IMR-90 (cell line): Measurements from ENCODE around the gene RUNX2. TPM values are rescaled to one million over a fixed set of nuclear protein-coding genes. Genes with fewer than 3 reads are reported as not detected.

Experiments
- ATAC-seq: fragments of 200-7000 bp; cut with Tn5 transposase; 2 replicates; pipeline ENCODE4 v1.9.1; 2020; ENCODE audit warnings: low read depth, mild to moderate bottlenecking, moderate library complexity
- BruUV-seq: library from RNA; stranded (reverse); fragments of 400-500 nt; replicated peaks from 2 replicates; lab custom pipeline; 2021; lab: Mats Ljungman, UMichigan
- CTCF ChIA-PET: fragments of 300-600 bp; formaldehyde crosslinking; extraction: SDS; loops from one replicate; lab custom pipeline; 2021; ENCODE audit warnings: antibody characterized with exemption; lab: Yijun Ruan, JAX
- POLR2A ChIA-PET: fragments of 300-600 bp; sonication (Branson Sonifier 250); formaldehyde crosslinking; loops from one replicate; lab custom pipeline; 2022; ENCODE audit warnings: antibody characterized with exemption; ENCODE audit not compliant: unreplicated experiment; lab: Charles Lee
- DNase-seq: peaks from one replicate; pipeline ENCODE4 v3.0.0; 2013
- H2AFZ ChIP-seq: replicated peaks from 2 replicates; pipeline ENCODE3; 2013; ENCODE audit warnings: low read length, mild to moderate bottlenecking; ENCODE audit not compliant: poor library complexity
- H2AK5ac ChIP-seq: 2 replicates; pipeline ENCODE4 v1.6.1; 2013; ENCODE audit warnings: low read depth, low read length, inconsistent platforms
- H2AK9ac ChIP-seq: replicated peaks from 2 replicates; pipeline ENCODE3; 2013; ENCODE audit warnings: mild to moderate bottlenecking, low read depth, low read length, moderate library complexity; ENCODE audit not compliant: poor library complexity
- H2BK120ac ChIP-seq: 2 replicates; pipeline ENCODE4 v1.6.1; 2013; ENCODE audit warnings: low read depth, low read length, inconsistent platforms
- H2BK15ac ChIP-seq: 3 replicates; pipeline ENCODE4 v1.6.1; 2013; ENCODE audit warnings: low read depth, low read length, inconsistent platforms
- H2BK20ac ChIP-seq: 2 replicates; pipeline ENCODE4 v1.6.1; 2013; ENCODE audit warnings: low read depth, mild to moderate bottlenecking, inconsistent platforms, low read length, moderate library complexity
- H2BK5ac ChIP-seq: 2 replicates; pipeline ENCODE4 v1.6.1; 2013; ENCODE audit warnings: mild to moderate bottlenecking, low read depth, low read length, inconsistent platforms; ENCODE audit not compliant: poor library complexity, severe bottlenecking
- H3K14ac ChIP-seq: replicated peaks from 2 replicates; pipeline ENCODE4 v1.6.1; 2013; ENCODE audit warnings: low read depth, low read length, inconsistent platforms
- H3K18ac ChIP-seq: 2 replicates; pipeline ENCODE4 v1.6.1; 2013; ENCODE audit warnings: low read depth, low read length, control low read depth
- H3K23ac ChIP-seq: 2 replicates; pipeline ENCODE4 v1.6.1; 2013; ENCODE audit warnings: low read depth, low read length, inconsistent platforms
- H3K27ac ChIP-seq: 2 replicates; pipeline ENCODE4 v1.5.1; 2013; ENCODE audit warnings: mild to moderate bottlenecking, control low read depth, low read length; ENCODE audit not compliant: insufficient read depth
- H3K27me3 ChIP-seq: 2 replicates; pipeline ENCODE4 v1.6.1; 2013; ENCODE audit warnings: low read length; ENCODE audit not compliant: control insufficient read depth, insufficient read depth
- H3K36me3 ChIP-seq: 2 replicates; pipeline ENCODE4 v1.6.1; 2013; ENCODE audit warnings: low read length, mixed read lengths; ENCODE audit not compliant: control insufficient read depth, insufficient read depth
- H3K4ac ChIP-seq: 2 replicates; pipeline ENCODE4 v1.6.1; 2013; ENCODE audit warnings: low read depth, low read length, inconsistent platforms
- H3K4me1 ChIP-seq: 2 replicates; pipeline ENCODE4 v1.6.1; 2013; ENCODE audit warnings: low read length, mixed read lengths; ENCODE audit not compliant: control insufficient read depth, insufficient read depth
- H3K4me2 ChIP-seq: 2 replicates; pipeline ENCODE4 v1.6.1; 2013; ENCODE audit warnings: low read depth, mild to moderate bottlenecking, control low read depth, low read length, moderate library complexity
- H3K4me3 ChIP-seq: 2 replicates; pipeline ENCODE4 v1.5.1; 2013; ENCODE audit warnings: low read depth, mild to moderate bottlenecking, control low read depth, low read length, moderate library complexity; ENCODE audit not compliant: insufficient read depth
- H3K56ac ChIP-seq: 2 replicates; pipeline ENCODE4 v1.6.1; 2013; ENCODE audit warnings: low read length, inconsistent platforms; ENCODE audit not compliant: insufficient read depth; ENCODE audit errors: extremely low read depth
- H3K79me1 ChIP-seq, 2 experiments: 2 replicates each; pipeline ENCODE4 v1.6.1; 2013; ENCODE audit warnings: low read length in 2 of 2, inconsistent platforms in 1 of 2, low read depth in 1 of 2
- H3K9ac ChIP-seq: 2 replicates; pipeline ENCODE4 v1.6.1; 2013; ENCODE audit warnings: low read depth, low read length, control low read depth
- H3K9me1 ChIP-seq: 2 replicates; pipeline ENCODE4 v1.6.1; 2013; ENCODE audit warnings: low read length, inconsistent platforms; ENCODE audit not compliant: insufficient read depth
- H3K9me3 ChIP-seq: 2 replicates; pipeline ENCODE4 v1.6.1; 2013; ENCODE audit warnings: low read length; ENCODE audit not compliant: control insufficient read depth, insufficient read depth
- H4K20me1 ChIP-seq: 2 replicates; pipeline ENCODE4 v1.6.1; 2013; ENCODE audit warnings: low read length, inconsistent platforms; ENCODE audit not compliant: insufficient read depth
- H4K5ac ChIP-seq: 2 replicates; pipeline ENCODE4 v1.6.1; 2013; ENCODE audit warnings: mild to moderate bottlenecking, low read depth, low read length, control low read depth
- H4K8ac ChIP-seq, 2 experiments: 2 replicates each; pipeline ENCODE4 v1.6.1; 2013; ENCODE audit warnings: low read depth in 2 of 2, low read length in 2 of 2, control low read depth in 1 of 2, inconsistent platforms in 1 of 2
- H4K91ac ChIP-seq: 2 replicates; pipeline ENCODE4 v1.6.1; 2013; ENCODE audit warnings: low read depth, low read length, inconsistent platforms; ENCODE audit not compliant: insufficient read depth
- BHLHE40 ChIP-seq: fragments of 150-350 bp; IDR thresholded peaks from 2 replicates; pipeline ENCODE4 v1.6.1; 2016; ENCODE audit warnings: mild to moderate bottlenecking, low read depth, low read length
- CEBPB ChIP-seq: IDR thresholded peaks from 2 replicates; pipeline ENCODE4 v1.6.1; 2012; ENCODE audit warnings: low read depth, low read length, improper control_type of control experiment
- CHD1 ChIP-seq: IDR thresholded peaks from 2 replicates; pipeline ENCODE4 v1.6.1; 2012; ENCODE audit warnings: low read depth, low read length, improper control_type of control experiment
- CTCF ChIP-seq: conservative IDR thresholded peaks from 2 replicates; pipeline ENCODE4 v1.5.1; 2012; ENCODE audit warnings: mild to moderate bottlenecking, low read depth, low read length, improper control_type of control experiment
- ELK1 ChIP-seq: fragments of 150-350 bp; IDR thresholded peaks from 2 replicates; pipeline ENCODE4 v1.6.1; 2016; ENCODE audit warnings: low read depth, mild to moderate bottlenecking, low read length, moderate library complexity, borderline replicate concordance
- FOS ChIP-seq: fragments of 150-350 bp; IDR thresholded peaks from 2 replicates; pipeline ENCODE4 v1.6.1; 2016; ENCODE audit warnings: low read depth, low read length
- MAFK ChIP-seq: IDR thresholded peaks from 2 replicates; pipeline ENCODE4 v1.6.1; 2012; ENCODE audit warnings: low read depth, low read length, improper control_type of control experiment
- MAZ ChIP-seq: IDR thresholded peaks from 2 replicates; pipeline ENCODE4 v1.6.1; 2012; ENCODE audit warnings: low read depth, mild to moderate bottlenecking, low read length, improper control_type of control experiment, moderate library complexity, borderline replicate concordance
- MXI1 ChIP-seq: IDR thresholded peaks from 2 replicates; pipeline ENCODE4 v1.6.1; 2012; ENCODE audit warnings: low read depth, mild to moderate bottlenecking, low read length, moderate library complexity, borderline replicate concordance
- NFE2L2 ChIP-seq: fragments of 150-350 bp; IDR thresholded peaks from 2 replicates; pipeline ENCODE4 v1.6.1; 2016; ENCODE audit warnings: low read depth, mild to moderate bottlenecking, low read length
- POLR2A ChIP-seq: IDR thresholded peaks from 2 replicates; pipeline ENCODE4 v1.6.1; 2012; ENCODE audit warnings: mild to moderate bottlenecking, low read depth, low read length
- RCOR1 ChIP-seq: IDR thresholded peaks from 2 replicates; pipeline ENCODE4 v1.6.1; 2012; ENCODE audit warnings: mild to moderate bottlenecking, low read length, improper control_type of control experiment; ENCODE audit not compliant: insufficient replicate concordance
- RFX5 ChIP-seq: IDR thresholded peaks from 2 replicates; pipeline ENCODE4 v1.8.0; 2012; ENCODE audit warnings: low read depth, mild to moderate bottlenecking, low read length, moderate library complexity
- SMC3 ChIP-seq: fragments of 150-350 bp; IDR thresholded peaks from 2 replicates; pipeline ENCODE4 v1.6.1; 2016; ENCODE audit warnings: low read depth, mild to moderate bottlenecking, antibody characterized with exemption, low read length, moderate library complexity
- USF2 ChIP-seq: fragments of 150-350 bp; IDR thresholded peaks from 2 replicates; pipeline ENCODE4 v1.6.1; 2017; ENCODE audit warnings: mild to moderate bottlenecking, antibody characterized with exemption, low read length, low read depth
- WGBS, 2 experiments: methylation state at CpG; one replicate each; pipeline versions ENCODE4 v1.1.5 to v1.1.7; 2013; ENCODE audit warnings: missing lambda C conversion rate in 2 of 2; ENCODE audit not compliant: insufficient read length in 1 of 2; ENCODE audit errors: extremely low coverage in 2 of 2; 5-methylcytosine and 5-hydroxymethylcytosine counted together
- dilution Hi-C: fragments of 300-500 bp; cut with HindIII; formaldehyde crosslinking; loops from one replicate; pipeline ENCODE4 v1.14.3; 2018; ENCODE audit warnings: low sequenced_read_pairs; ENCODE audit not compliant: unreplicated experiment
- in situ Hi-C: fragments of 300-500 bp; cut with MboI; formaldehyde crosslinking; loops from 3 replicates; pipeline ENCODE4 v1.14.3; 2019; ENCODE audit warnings: low sequenced_read_pairs, inconsistent platforms, mixed read lengths
- intact Hi-C: fragments of 100-400 bp; cut with micrococcal nuclease; formaldehyde crosslinking; loops from 2 replicates; pipeline ENCODE4 v1.10.0; 2022
- polyA plus RNA-seq, 3 experiments: library from polyadenylated mRNA; depleted of rRNA; stranded (reverse); fragments of >200 nt; gene quantifications; 2 replicates each; pipeline ENCODE4 v1.2.3, GENCODE V29; 2012; ENCODE audit warnings: low replicate concordance in 1 of 3
- total RNA-seq: library from RNA; depleted of rRNA; stranded (reverse); fragments of >200 nt; gene quantifications from 2 replicates; pipeline ENCODE4 v1.2.3, GENCODE V29; 2012

The RUNX2 gene
- total and polyA plus RNA-seq, 2 of the 4 experiments (the other 2 are of a cell fraction), result 2.3 to 4.7 TPM

- no peak overlapping the region for H2AK9ac ChIP-seq
- ATAC-seq, result no peak
- H2AK5ac ChIP-seq, result no peak overlapping the region; the same call in 1 of the 2 replicates
- no peaks in the 10 kb centered on the region for H3K79me1 ChIP-seq
- no peak overlapping the region for H4K5ac ChIP-seq
- H3K27me3 ChIP-seq, result no peaks in the 10 kb centered on the region
- H2AFZ ChIP-seq, result no peak overlapping the region
- intact Hi-C loops, result no loop called here
- H3K56ac ChIP-seq, result no peak overlapping the region
- peaks cover 4% of the 10 kb centered on the region; the same call in 1 of the 2 replicates for H3K9me1 ChIP-seq
- no peaks in the 10 kb centered on the region for H3K36me3 ChIP-seq
- H2BK20ac ChIP-seq, result no peak overlapping the region
- H4K8ac ChIP-seq, result no peak overlapping the region
- no peak overlapping the region; the same call in 1 of the 2 replicates for H3K4ac ChIP-seq
- peaks cover 5% of the 10 kb centered on the region for H3K4me1 ChIP-seq
- H3K4me2 ChIP-seq, result no peak overlapping the region
- H2BK15ac ChIP-seq, result no peak overlapping the region
- H3K18ac ChIP-seq, result no peak overlapping the region
- in situ Hi-C loops, result no loop called here
- no peak overlapping the region for H2BK5ac ChIP-seq
- H3K23ac ChIP-seq, result no peak overlapping the region
- no peak overlapping the region for H4K91ac ChIP-seq
- no peak overlapping the region for H3K9ac ChIP-seq
- no TSS peak for BruUV-seq
- POLR2A ChIA-PET, result no interaction called here
- TF ChIP-seq SMC3 (no peak), CTCF (no peak), NFE2L2 (no peak), MAZ (no peak), ELK1 (no peak), RFX5 (no peak), CHD1 (no peak), CEBPB (no peak), RCOR1 (no peak), POLR2A (no peak), MAFK (no peak), MXI1 (no peak), BHLHE40 (no peak), FOS (no peak), USF2 (no peak)
- H3K9me3 ChIP-seq, result no peaks in the 10 kb centered on the region
- CTCF ChIA-PET, result no interaction called here
- whole genome bisulfite sequencing, 2 experiments, result no CpG with 5 or more reads among the region's 1 CpG
- no peak overlapping the region for H3K27ac ChIP-seq
- H4K20me1 ChIP-seq, result no peaks in the 10 kb centered on the region
- DNase-seq, result no peak
- dilution Hi-C loops, result no loop called here
- no peak overlapping the region for H2BK120ac ChIP-seq
- no peak overlapping the region for H3K14ac ChIP-seq
- H3K4me3 ChIP-seq, result no peak overlapping the region
These were observed 282.2 kb downstream of the RUNX2 start for GRCh38 chr6:45610374-45610773.
